GM12872 (cell line): ENCODE results near the gene RGS19.

Experiments
- CTCF ChIP-seq: IDR thresholded peaks from 3 replicates; pipeline ENCODE4 v1.5.1; 2011; ENCODE audit warnings: low read depth, mild to moderate bottlenecking, low read length, moderate library complexity; ENCODE audit not compliant: insufficient read depth

Gene RGS19

DNA sequence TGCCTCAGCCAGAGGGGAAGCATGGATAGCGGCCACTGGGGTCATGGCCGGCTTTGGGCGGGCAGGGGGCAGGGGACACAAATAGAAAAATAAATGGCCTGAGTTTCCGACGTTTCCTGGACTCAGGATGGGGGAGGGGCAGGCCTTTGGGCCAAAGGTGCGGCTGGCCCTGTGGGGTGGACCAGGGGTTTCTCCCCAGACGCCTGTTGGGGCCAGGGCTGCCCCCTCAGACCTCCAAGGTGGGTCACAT lies 22.8 kb downstream of the RGS19 start:
- no peak for TF ChIP-seq CTCF

DNA sequence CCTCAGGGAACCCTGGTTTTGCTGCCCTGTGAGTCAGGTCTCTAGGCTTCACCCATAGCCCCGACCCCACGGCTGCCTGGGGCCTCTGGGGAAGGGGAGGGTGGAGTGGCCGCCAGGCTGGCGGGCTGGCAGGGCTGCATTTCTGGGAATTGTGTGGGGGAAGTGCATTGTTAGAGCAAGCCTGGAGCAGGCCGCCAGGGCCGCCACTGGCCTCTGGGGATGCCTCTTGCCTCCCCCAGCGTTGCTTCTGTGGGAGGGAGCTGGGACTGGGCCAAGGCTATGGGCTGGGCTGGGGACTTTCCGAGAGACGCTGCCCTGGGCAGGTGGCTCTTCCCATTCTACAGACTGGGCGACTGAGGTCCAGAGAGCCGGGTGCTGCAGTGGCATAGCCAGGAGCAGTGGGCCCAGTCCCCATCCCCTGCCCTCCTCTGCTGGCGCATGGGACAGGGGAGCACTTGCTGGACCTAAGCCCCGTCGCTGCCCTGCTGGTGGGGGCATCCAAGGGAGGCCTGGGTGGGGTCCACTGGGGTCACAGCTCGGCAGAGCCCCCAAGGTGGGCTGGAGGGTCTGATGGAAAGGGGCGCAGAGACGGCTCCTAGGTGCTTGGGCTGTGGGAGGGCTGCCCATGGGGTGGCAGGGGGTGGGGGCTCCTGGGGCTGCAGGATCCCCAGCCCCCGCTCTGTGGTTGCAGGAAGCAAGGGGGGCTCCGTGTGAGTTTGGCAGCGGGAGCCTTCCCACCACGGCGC lies 23.3 kb downstream of the RGS19 start:
- TF ChIP-seq CTCF, result no peak

DNA sequence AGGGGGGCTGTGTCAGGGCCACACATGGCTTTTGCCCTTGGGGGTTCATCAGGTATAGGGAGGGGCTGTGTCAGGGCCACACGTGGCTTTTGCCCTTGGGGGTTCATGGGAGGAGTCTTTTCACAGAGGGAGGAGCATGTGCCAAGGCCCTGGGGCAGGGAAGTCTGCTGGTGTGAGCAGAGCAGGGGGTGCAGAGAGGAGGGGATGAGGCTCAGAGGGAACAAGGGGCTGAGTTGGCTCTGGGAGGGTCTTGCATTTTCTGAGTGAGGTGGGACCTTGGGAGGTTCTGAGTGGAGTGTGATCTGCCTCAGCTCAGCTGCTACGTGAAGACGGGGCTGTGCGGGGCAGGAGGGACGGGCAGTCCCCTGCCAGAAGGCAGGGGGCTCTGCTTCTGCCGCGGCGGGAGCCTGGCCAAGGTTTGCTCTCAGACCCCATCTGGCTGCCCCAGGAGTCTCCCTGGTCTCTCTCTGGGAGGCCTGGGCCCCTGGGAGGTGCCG lies 23.9 kb downstream of the RGS19 start:
- no peak for TF ChIP-seq CTCF

GRCh38 chr20:64053841-64054661 lies 25.3 kb downstream of the RGS19 start:
- TF ChIP-seq CTCF, result peak; percentile 58

DNA sequence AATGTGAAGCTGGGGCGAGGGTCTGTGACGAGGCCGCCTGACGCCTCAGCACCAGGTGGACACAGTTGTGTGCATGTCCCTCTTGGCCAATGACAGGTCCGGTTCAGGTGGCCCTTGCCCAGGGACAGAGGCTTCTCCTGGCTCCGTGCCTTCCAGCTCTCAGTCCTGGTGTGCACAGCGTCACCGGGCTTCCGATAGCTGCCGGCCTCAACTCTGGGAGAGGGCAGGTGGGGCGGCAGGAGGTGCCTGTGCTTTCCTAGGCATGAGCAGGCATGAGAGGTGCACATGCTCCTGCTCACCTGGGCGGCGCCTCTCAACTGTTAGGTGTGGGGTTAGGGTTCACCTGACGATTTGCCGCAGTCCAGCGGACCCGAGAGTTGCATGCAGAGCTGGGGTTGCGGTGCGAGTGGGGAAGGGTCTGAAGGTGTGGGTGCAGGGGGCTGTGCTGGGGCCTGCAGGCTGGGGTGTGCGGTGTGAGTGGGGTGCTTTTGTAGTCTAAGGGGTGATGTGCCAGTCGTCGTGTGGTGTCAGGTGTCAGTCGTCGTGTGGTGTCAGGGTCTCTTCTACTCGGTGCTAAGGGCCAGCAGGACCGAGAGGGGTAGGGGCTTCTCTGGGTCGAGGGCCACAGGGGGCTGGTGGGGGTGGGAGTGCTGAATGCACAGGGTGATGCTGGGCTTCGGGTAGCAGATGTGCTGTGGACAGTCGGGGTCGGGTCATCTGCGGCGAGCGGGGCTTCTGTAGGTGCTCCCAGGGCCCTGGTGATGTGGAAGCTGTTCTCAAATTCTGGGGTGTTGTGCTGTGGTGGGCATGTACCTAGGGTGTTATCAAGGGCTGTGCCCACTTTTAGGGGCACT lies 26.1 kb downstream of the RGS19 start:
- TF ChIP-seq CTCF, result no peak

- no peak for TF ChIP-seq CTCF
Observed at GRCh38 chr20:64052326-64052722, 27.0 kb downstream of the RGS19 start.

DNA sequence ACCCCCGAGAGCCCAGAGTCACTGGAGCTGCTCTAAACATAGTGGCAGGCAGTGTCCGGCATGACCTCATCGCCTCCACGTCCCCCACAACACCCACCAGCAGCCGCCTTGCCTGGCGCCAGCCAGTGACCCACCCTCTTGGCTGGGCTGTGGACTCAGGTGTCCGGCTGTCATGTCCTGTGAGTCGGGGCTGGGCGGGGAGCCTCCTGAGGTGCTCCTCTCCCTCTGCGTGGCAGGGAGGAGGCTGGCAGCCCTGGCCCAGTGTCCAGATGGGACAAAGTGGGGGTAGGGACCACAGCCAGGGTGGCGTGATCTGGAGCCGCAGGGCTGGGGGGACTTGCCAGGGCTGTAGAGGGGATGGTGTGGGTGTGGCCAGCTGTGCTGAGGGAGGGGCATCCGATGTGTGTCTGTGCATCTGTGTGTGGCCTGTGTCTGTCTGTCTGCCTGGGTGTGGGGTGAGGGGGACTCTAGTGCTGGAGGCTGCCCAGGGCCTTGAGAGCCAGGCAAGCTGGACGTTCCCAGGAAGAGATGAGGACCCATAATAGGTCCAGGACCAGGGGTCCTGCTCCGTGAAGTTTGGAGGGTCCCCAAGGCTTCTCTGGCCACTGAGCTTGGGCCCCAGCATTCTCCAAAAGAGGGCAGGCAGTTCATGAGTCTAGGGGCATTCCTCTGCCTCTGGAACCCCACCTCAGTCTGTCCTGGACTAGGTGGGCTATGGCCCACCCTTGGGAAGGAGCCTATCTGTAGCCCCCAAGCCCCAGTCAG lies 27.6 kb downstream of the RGS19 start:
- no peak for TF ChIP-seq CTCF
